Liver (tissue), 9 donors: ENCODE measurements around the gene HES3. TPM values are rescaled to one million over a fixed set of nuclear protein-coding genes. Genes with fewer than 3 reads are reported as not detected.

Experiments
- DNase-seq: peaks from one replicate; pipeline ENCODE4 v3.0.0-alpha.2; 2017; ENCODE audit warnings: low spot score
- H3K27ac ChIP-seq, 2 donors: one replicate each; pipeline ENCODE4 v1.7.0; 2013; ENCODE audit warnings: inconsistent platforms in 2 of 2, low read length in 2 of 2, control low read depth in 1 of 2, low read depth in 1 of 2, mild to moderate bottlenecking in 1 of 2
- H3K27me3 ChIP-seq, 4 donors: one replicate each; pipeline versions ENCODE4 v1.6.1 to v1.7.0; 2013; ENCODE audit warnings: low read length in 3 of 4, inconsistent platforms in 1 of 4, mild to moderate bottlenecking in 1 of 4, moderate library complexity in 1 of 4; ENCODE audit not compliant: control insufficient read depth in 4 of 4, insufficient read depth in 4 of 4
- H3K36me3 ChIP-seq, 4 donors: one replicate each; pipeline versions ENCODE4 v1.6.1 to v1.7.0; 2013; ENCODE audit warnings: low read length in 3 of 4, mild to moderate bottlenecking in 3 of 4, low read depth in 1 of 4, moderate library complexity in 1 of 4; ENCODE audit not compliant: control insufficient read depth in 4 of 4, insufficient read depth in 3 of 4
- H3K4me1 ChIP-seq, 4 donors: one replicate each; pipeline versions ENCODE4 v1.6.1 to v1.7.0; 2013; ENCODE audit warnings: low read length in 3 of 4, mild to moderate bottlenecking in 3 of 4, moderate library complexity in 1 of 4; ENCODE audit not compliant: control insufficient read depth in 4 of 4, insufficient read depth in 4 of 4
- H3K4me3 ChIP-seq, 3 donors: one replicate each; pipeline versions ENCODE4 v1.6.1 to v1.7.0; 2013; ENCODE audit warnings: low read length in 3 of 3, control low read depth in 1 of 3, low read depth in 1 of 3, mild to moderate bottlenecking in 1 of 3
- H3K9ac ChIP-seq, 2 donors: one replicate each; pipeline ENCODE4 v1.7.0; 2013; ENCODE audit warnings: low read length in 2 of 2, mild to moderate bottlenecking in 2 of 2, moderate library complexity in 2 of 2, control low read depth in 1 of 2, low read depth in 1 of 2
- H3K9me3 ChIP-seq, 4 donors: one replicate each; pipeline versions ENCODE4 v1.6.1 to v1.7.0; 2013; ENCODE audit warnings: low read length in 3 of 4; ENCODE audit not compliant: control insufficient read depth in 4 of 4
- ATF3 ChIP-seq: IDR thresholded peaks from 2 replicates; pipeline ENCODE4 v1.6.1; 2016; ENCODE audit warnings: antibody characterized with exemption
- CTCF ChIP-seq: fragments of 150-350 bp; IDR thresholded peaks from 2 replicates; pipeline ENCODE4 v1.5.1; 2017; ENCODE audit warnings: improper control_type of control experiment, low read depth, low read length; ENCODE audit not compliant: missing input control
- EGR1 ChIP-seq, 2 donors: IDR thresholded peaks; 2 replicates each; pipeline ENCODE4 v1.6.1; 2016 to 2018; ENCODE audit warnings: antibody characterized with exemption in 2 of 2, low read depth in 2 of 2
- FOXA1 ChIP-seq: IDR thresholded peaks from 2 replicates; pipeline ENCODE4 v1.6.1; 2016; ENCODE audit warnings: antibody characterized with exemption
- FOXA2 ChIP-seq: IDR thresholded peaks from 2 replicates; pipeline ENCODE4 v1.6.1; 2016; ENCODE audit warnings: antibody characterized with exemption
- GABPA ChIP-seq, 2 donors: IDR thresholded peaks in 1 of 2; conservative IDR thresholded peaks in 1 of 2; 2 replicates each; pipeline ENCODE4 v1.6.1; 2016; ENCODE audit warnings: antibody characterized with exemption in 2 of 2, mild to moderate bottlenecking in 1 of 2, moderate library complexity in 1 of 2
- HNF4A ChIP-seq, 2 donors: conservative IDR thresholded peaks; 2 replicates each; pipeline ENCODE4 v1.6.1; 2016; ENCODE audit warnings: antibody characterized with exemption in 2 of 2, mild to moderate bottlenecking in 2 of 2
- HNF4G ChIP-seq: IDR thresholded peaks from 2 replicates; pipeline ENCODE4 v1.6.1; 2016; ENCODE audit warnings: antibody characterized with exemption
- JUND ChIP-seq, 2 donors: IDR thresholded peaks; 2 replicates each; pipeline ENCODE4 v1.6.1; 2016; ENCODE audit warnings: antibody characterized with exemption in 2 of 2
- MAX ChIP-seq: IDR thresholded peaks from 2 replicates; pipeline ENCODE4 v1.6.1; 2016; ENCODE audit warnings: antibody characterized with exemption
- NR2F2 ChIP-seq: IDR thresholded peaks from 2 replicates; pipeline ENCODE4 v1.6.1; 2016; ENCODE audit warnings: antibody characterized with exemption
- RAD21 ChIP-seq, 2 donors: IDR thresholded peaks; 2 replicates each; pipeline ENCODE4 v1.6.1; 2016; ENCODE audit warnings: antibody characterized with exemption in 2 of 2, mild to moderate bottlenecking in 2 of 2
- REST ChIP-seq: IDR thresholded peaks from 2 replicates; pipeline ENCODE4 v1.6.1; 2016; ENCODE audit warnings: antibody characterized with exemption, mild to moderate bottlenecking
- RXRA ChIP-seq, 2 donors: IDR thresholded peaks; 2 replicates each; pipeline ENCODE4 v1.6.1; 2017 to 2018; ENCODE audit warnings: antibody characterized with exemption in 2 of 2, mild to moderate bottlenecking in 1 of 2
- SP1 ChIP-seq: IDR thresholded peaks from 2 replicates; pipeline ENCODE4 v1.6.1; 2018; ENCODE audit warnings: antibody characterized with exemption, mild to moderate bottlenecking
- TAF1 ChIP-seq: conservative IDR thresholded peaks from 2 replicates; pipeline ENCODE4 v1.6.1; 2016; ENCODE audit warnings: antibody characterized with exemption, mild to moderate bottlenecking
- YY1 ChIP-seq: IDR thresholded peaks from 2 replicates; pipeline ENCODE4 v1.6.1; 2016; ENCODE audit warnings: antibody characterized with exemption, mild to moderate bottlenecking
- ZBTB33 ChIP-seq: IDR thresholded peaks from 2 replicates; pipeline ENCODE4 v1.6.1; 2016; ENCODE audit warnings: antibody characterized with exemption
- WGBS: extraction: QIAGEN DNeasy Blood & Tissue Kit; methylation state at CpG from one replicate; pipeline ENCODE4 v1.1.7; 2013; 5-methylcytosine and 5-hydroxymethylcytosine counted together
- polyA plus RNA-seq, 2 donors: library from polyadenylated mRNA; stranded (reverse) in 1 of 2; unstranded in 1 of 2; fragments of 200-250 nt in 1 of 2; fragments of >200 nt in 1 of 2; fragmentation: Nextera tagmentation in 1 of 2; extraction: Ambion mirVana in 1 of 2; gene quantifications; one replicate each; pipeline versions ENCODE4 v1.2.1 to v1.2.3, GENCODE V29; 2013 to 2015
- total RNA-seq, 2 donors: library from RNA; depleted of rRNA; stranded (reverse); fragments of >200 nt; gene quantifications; one replicate each; pipeline ENCODE4 v1.2.3, GENCODE V29; 2014
- donor health status: healthy.
- donor health status: healthy.
- donor health status: healthy.
- donor health status: healthy.
- donor health status: healthy.

Gene HES3
- total and polyA plus RNA-seq, 4 donors = not detected

GRCh38 chr1:6276811-6277555 is 33.0 kb downstream of the HES3 start (continued):
- TF ChIP-seq REST (no peak), GABPA (IDR thresholded peaks at IDR 0.05 in 1 of 2, conservative IDR thresholded peaks at IDR 0.05 in 1 of 2) (no peak), FOXA2 (no peak), TAF1 (no peak), MAX (no peak), RXRA (IDR thresholded peaks at IDR 0.05) (no peak), NR2F2 (no peak), FOXA1 (no peak)

- 92% methylated on average over 9 of the region's 9 CpGs for WGBS
- no peak for TF ChIP-seq NR2F2
- no peak for TF ChIP-seq EGR1 (IDR thresholded peaks at IDR 0.05; ENCODE audit: low read depth in 2 of 2)
- no peak for TF ChIP-seq ZBTB33
- TF ChIP-seq CTCF = no peak
- no peak for TF ChIP-seq HNF4A (conservative IDR thresholded peaks at IDR 0.05)
- TF ChIP-seq JUND (IDR thresholded peaks at IDR 0.05) = no peak
- TF ChIP-seq MAX = no peak
- no peak for TF ChIP-seq FOXA2
- TF ChIP-seq FOXA1 = no peak
- no peak for TF ChIP-seq RAD21 (IDR thresholded peaks at IDR 0.05)
- no peak for TF ChIP-seq ATF3
- TF ChIP-seq GABPA (IDR thresholded peaks at IDR 0.05 in 1 of 2, conservative IDR thresholded peaks at IDR 0.05 in 1 of 2) = no peak
- TF ChIP-seq REST = no peak
- no peak for TF ChIP-seq RXRA (IDR thresholded peaks at IDR 0.05)
- no peak for TF ChIP-seq SP1
- no peak for TF ChIP-seq TAF1
- no peak for TF ChIP-seq YY1
- TF ChIP-seq HNF4G = no peak
Observed at GRCh38 chr1:6278263-6278662, 34.3 kb downstream of the HES3 start.

More at GRCh38 chr1:6278263-6278662, 34.3 kb downstream of the HES3 start:
- no peaks in the 10 kb centered on the region for H3K27me3 ChIP-seq
- H3K27ac ChIP-seq = no peak overlapping the region
- H3K9ac ChIP-seq = no peak overlapping the region
- no peak overlapping the region for H3K4me3 ChIP-seq
- no peaks in the 10 kb centered on the region for H3K9me3 ChIP-seq
- no peaks in the 10 kb centered on the region for H3K36me3 ChIP-seq
- no peaks in the 10 kb centered on the region for H3K4me1 ChIP-seq
- DNase-seq = no peak
